ENCODE measurements around the gene PIP5K1C.

DNA sequence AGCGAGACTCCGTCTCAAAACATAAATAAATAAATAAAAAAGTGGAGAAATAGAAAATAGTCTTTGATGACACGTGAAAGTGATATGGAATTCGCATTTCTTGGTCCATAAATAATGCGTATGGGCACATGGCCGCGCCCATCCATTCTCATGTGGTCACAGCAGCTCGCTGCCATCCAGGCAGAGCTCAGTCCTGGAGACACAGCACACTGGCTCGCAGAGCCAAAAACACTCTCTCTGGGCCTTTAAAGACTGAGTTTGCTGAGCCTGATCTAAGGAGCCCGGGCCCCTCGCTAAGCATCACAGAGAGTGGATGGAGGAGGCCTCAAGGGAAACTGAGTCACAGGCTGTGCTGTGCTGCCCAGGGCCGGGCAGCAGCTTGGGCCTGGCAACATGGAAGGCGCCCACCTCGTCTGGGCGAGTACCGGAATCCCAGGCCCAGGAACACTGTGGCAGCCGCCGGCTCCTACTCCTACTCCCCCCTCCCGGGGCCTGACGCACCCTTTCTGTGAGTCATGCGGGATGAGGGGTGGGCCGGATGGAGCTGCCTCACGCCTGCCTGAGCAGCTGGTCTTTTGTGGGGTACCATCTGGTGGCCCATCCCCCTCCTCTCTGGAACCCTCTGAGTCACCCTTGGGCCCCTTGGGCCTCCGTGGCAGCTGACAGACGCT lies 44.7 kb downstream of the PIP5K1C start:
- TF ChIP-seq YY1 (IDR thresholded peaks at IDR 0.05; ENCODE audit: low read depth, low read length) (no peak), CTCF (IDR thresholded peaks at IDR 0.05 in 2 of 3, conservative IDR thresholded peaks at IDR 0.05 in 1 of 3; ENCODE audit: control insufficient read depth in 2 of 3, extremely low read depth in 1 of 3, insufficient read depth in 1 of 3, low read depth in 3 of 3, low read length in 3 of 3) (no peak), BACH1 (IDR thresholded peaks at IDR 0.05; ENCODE audit: borderline replicate concordance) (no peak), FOXM1 (IDR thresholded peaks at IDR 0.05; ENCODE audit: low read depth, low read length) (no peak)
- TF ChIP-seq, protein P1, sequence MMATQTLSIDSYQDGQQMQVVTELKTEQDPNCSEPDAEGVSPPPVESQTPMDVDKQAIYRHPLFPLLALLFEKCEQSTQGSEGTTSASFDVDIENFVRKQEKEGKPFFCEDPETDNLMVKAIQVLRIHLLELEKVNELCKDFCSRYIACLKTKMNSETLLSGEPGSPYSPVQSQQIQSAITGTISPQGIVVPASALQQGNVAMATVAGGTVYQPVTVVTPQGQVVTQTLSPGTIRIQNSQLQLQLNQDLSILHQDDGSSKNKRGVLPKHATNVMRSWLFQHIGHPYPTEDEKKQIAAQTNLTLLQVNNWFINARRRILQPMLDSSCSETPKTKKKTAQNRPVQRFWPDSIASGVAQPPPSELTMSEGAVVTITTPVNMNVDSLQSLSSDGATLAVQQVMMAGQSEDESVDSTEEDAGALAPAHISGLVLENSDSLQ (IDR thresholded peaks at IDR 0.05): no peak
